ENCODE results near the gene LRRC27. TPM values are rescaled to one million over a fixed set of nuclear protein-coding genes. Genes with fewer than 3 reads are reported as not detected.

LRRC27 gene
- total RNA-seq, 2 donors from 2014 or later = 5.8 to 6.1 TPM

DNA sequence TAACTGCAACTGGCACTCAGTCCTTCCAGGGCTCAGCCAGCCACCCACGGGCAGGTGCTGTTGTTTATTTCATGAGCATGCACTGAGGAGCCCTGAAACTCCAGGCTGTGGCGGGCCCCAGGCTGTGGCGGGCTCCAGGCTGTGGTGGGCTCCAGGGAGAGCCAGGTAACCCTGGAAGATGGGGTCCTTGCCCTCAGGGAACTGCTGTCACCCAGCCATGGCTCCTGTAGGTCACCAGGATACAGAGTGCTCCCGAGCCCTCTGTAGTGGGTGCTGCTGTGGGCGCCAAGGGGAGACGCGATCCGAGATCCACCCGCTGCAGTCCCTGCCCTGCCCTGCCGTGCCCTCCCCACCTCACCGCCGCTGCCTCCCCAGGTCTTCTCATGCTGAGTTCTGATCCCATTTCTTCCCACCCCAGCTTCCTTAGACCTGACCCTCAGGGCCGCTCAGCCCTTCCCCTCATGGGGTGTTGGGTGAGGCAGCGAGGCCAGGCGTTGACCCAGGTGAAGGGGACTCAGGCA lies 29.6 kb downstream of the LRRC27 start:
- H3K36me3 ChIP-seq = no peaks in the 10 kb centered on the region
- no peaks in the 10 kb centered on the region for H3K4me1 ChIP-seq
- no peak overlapping the region for H3K9ac ChIP-seq (ENCODE audit: low read depth in 2 of 2, low read length in 2 of 2)
- TF ChIP-seq, protein P1, sequence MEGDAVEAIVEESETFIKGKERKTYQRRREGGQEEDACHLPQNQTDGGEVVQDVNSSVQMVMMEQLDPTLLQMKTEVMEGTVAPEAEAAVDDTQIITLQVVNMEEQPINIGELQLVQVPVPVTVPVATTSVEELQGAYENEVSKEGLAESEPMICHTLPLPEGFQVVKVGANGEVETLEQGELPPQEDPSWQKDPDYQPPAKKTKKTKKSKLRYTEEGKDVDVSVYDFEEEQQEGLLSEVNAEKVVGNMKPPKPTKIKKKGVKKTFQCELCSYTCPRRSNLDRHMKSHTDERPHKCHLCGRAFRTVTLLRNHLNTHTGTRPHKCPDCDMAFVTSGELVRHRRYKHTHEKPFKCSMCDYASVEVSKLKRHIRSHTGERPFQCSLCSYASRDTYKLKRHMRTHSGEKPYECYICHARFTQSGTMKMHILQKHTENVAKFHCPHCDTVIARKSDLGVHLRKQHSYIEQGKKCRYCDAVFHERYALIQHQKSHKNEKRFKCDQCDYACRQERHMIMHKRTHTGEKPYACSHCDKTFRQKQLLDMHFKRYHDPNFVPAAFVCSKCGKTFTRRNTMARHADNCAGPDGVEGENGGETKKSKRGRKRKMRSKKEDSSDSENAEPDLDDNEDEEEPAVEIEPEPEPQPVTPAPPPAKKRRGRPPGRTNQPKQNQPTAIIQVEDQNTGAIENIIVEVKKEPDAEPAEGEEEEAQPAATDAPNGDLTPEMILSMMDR (IDR thresholded peaks at IDR 0.05) = no peak
- no peaks in the 10 kb centered on the region for H3K9me3 ChIP-seq
- no peak overlapping the region for H3K27ac ChIP-seq
- no peaks in the 10 kb centered on the region for H3K27me3 ChIP-seq
- intact Hi-C loops (cut with DNase I) = no loop called here
- DNase-seq = no peak
- H3K4me3 ChIP-seq = no peak overlapping the region

DNA sequence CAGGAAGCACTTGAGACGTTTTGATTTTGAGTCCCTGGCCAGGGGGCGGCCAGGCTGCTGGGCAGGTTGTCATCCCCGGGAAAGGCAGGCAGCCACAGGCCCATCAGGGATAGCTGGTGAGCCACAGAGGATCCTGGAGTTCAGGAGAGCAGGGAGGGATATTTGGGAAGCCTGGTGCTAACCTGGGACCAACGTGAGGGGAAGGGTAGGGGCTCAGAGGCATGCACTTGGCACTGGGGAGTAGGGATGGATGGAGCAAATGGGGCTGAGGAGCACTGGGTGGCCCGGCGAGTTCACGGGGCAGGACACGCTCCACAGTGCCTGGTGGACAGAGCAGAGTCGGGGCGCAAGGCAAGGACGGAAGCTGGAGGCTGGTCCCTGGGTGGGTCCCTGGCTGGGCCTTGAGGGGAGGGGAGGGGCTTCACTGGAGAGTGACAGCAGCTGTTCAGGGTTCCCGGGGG lies 30.2 kb downstream of the LRRC27 start:
- no peaks in the 10 kb centered on the region for H3K27me3 ChIP-seq
- no peak for DNase-seq
- intact Hi-C loops (cut with DNase I) = no loop called here
- H3K27ac ChIP-seq = no peak overlapping the region
- H3K4me1 ChIP-seq = no peaks in the 10 kb centered on the region
- H3K9ac ChIP-seq (ENCODE audit: low read depth in 2 of 2, low read length in 2 of 2) = no peak overlapping the region
- no peaks in the 10 kb centered on the region for H3K9me3 ChIP-seq
- TF ChIP-seq, protein P1 (IDR thresholded peaks at IDR 0.05) = no peak
- no peak overlapping the region for H3K4me3 ChIP-seq
- no peaks in the 10 kb centered on the region for H3K36me3 ChIP-seq

DNA sequence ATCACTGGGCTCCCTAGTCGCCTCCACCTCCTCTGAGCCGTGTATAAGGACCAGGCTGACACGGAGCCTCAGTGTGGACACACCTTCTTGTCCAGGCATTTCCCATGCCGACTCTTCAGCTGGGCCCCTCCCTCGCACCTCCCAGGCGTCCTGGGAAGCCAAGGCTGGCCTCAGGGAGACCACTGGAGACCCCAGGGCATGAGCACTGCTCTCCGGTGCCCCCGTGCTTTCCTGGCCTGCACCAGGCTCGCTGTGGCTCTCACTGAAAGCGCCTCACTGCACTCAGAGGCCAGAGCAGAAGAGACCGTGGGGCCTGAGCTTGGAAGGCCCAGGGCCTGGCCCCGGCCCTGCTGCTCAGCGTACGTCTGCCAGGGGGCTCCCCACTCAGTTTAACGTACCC lies 31.4 kb downstream of the LRRC27 start:
- no peak for DNase-seq
- no peaks in the 10 kb centered on the region for H3K9me3 ChIP-seq
- H3K4me3 ChIP-seq = no peak overlapping the region
- no peaks in the 10 kb centered on the region for H3K27me3 ChIP-seq
- no peaks in the 10 kb centered on the region for H3K4me1 ChIP-seq
- no peak overlapping the region for H3K27ac ChIP-seq
- TF ChIP-seq, protein P1 (IDR thresholded peaks at IDR 0.05) = no peak
- no peaks in the 10 kb centered on the region for H3K36me3 ChIP-seq
- H3K9ac ChIP-seq (ENCODE audit: low read depth in 2 of 2, low read length in 2 of 2) = no peak overlapping the region
- intact Hi-C loops (cut with DNase I) = no loop called here

DNA sequence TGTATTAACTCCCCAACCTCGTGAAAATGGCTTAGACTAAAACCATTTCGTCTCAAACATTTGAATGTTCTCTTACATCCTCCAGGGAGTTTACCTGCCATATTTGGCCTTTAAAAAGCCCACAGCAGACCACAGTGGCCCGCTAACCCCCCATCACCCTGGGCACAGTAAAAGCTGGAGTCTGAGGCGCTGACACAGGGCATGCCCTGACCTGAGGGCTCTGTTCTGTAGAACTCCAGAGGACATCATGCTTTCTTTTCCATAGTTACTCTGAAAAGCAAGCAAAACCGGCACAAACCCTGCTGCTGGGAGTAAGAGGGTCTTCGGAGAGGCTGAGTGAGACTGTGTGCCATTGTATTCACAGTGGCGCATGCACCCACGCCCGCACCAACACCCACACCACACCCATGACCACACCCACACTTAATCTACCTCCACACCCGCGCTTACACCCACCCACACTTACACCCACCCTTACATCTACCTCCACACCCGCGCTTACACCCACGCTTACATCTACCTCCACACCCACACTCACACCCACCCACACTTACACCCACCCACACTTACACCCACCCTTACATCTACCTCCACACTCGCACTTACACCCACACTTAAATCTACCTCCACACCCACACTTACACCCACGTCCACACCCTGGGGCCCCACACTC lies 32.1 kb downstream of the LRRC27 start:
- H3K27ac ChIP-seq = no peak overlapping the region
- H3K36me3 ChIP-seq = no peaks in the 10 kb centered on the region
- H3K4me1 ChIP-seq = no peaks in the 10 kb centered on the region
- intact Hi-C loops (cut with DNase I) = no loop called here
- no peak for DNase-seq
- H3K27me3 ChIP-seq = no peaks in the 10 kb centered on the region
- H3K4me3 ChIP-seq = no peak overlapping the region
- no peak overlapping the region for H3K9ac ChIP-seq (ENCODE audit: low read depth in 2 of 2, low read length in 2 of 2)
- TF ChIP-seq, protein P1 (IDR thresholded peaks at IDR 0.05) = no peak
- no peaks in the 10 kb centered on the region for H3K9me3 ChIP-seq

DNA sequence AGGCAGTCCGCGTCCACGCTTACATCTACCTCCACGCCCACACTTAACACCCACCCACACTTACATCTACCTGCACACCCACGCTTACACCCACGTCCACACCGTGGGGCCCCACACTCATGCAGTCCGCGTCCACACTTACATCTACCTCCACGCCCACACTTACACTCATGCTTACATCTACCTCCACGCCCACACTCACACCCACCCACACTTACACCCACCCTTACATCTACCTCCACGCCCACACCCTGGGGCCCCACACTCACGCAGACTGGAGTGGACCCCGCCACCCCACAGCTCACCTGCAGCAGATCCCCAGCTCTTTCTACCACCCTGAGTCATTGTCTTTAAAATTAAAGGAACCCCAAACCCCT lies 32.6 kb downstream of the LRRC27 start:
- no peaks in the 10 kb centered on the region for H3K36me3 ChIP-seq
- intact Hi-C loops (cut with DNase I) = no loop called here
- DNase-seq = no peak
- H3K4me1 ChIP-seq = no peaks in the 10 kb centered on the region
- H3K9ac ChIP-seq (ENCODE audit: low read depth in 2 of 2, low read length in 2 of 2) = no peak overlapping the region
- TF ChIP-seq, protein P1 (IDR thresholded peaks at IDR 0.05) = no peak
- no peak overlapping the region for H3K27ac ChIP-seq
- no peaks in the 10 kb centered on the region for H3K27me3 ChIP-seq
- no peak overlapping the region for H3K4me3 ChIP-seq
- H3K9me3 ChIP-seq = no peaks in the 10 kb centered on the region

Data from colonic mucosa (tissue), 4 donors.